ENCODE data around the gene SEMA6B.

DNA sequence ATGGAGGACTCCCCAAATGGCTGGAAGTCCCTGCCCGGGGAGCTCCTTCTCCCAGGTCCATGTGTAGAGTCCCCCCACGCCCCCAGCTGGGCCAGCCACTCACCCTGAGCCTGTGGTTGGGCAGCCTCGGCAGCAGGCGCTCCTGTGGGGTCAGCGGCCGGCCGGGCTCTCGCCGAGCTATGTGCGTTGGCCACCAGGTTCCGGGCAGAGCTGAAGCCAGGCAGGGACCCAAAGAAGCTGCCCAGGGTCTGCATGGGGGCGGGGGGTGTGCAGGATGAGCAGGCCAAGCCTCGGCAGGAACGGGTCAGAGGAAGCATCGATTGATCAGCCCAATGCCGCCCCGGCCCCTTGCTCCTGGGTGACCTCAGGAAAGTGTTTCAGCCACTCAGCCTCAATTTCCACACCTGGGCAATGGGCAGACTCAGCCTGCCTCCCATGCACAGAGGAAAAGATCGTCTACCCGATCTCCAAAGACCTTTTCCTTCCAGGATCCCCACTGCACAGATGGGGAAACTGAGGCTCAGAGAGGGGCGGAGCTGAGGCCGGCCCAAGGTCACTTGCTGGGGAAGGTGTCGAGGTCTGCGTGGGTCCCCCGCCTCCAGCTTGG lies 41.9 kb downstream of the SEMA6B start:
- TF ChIP-seq, protein P1, sequence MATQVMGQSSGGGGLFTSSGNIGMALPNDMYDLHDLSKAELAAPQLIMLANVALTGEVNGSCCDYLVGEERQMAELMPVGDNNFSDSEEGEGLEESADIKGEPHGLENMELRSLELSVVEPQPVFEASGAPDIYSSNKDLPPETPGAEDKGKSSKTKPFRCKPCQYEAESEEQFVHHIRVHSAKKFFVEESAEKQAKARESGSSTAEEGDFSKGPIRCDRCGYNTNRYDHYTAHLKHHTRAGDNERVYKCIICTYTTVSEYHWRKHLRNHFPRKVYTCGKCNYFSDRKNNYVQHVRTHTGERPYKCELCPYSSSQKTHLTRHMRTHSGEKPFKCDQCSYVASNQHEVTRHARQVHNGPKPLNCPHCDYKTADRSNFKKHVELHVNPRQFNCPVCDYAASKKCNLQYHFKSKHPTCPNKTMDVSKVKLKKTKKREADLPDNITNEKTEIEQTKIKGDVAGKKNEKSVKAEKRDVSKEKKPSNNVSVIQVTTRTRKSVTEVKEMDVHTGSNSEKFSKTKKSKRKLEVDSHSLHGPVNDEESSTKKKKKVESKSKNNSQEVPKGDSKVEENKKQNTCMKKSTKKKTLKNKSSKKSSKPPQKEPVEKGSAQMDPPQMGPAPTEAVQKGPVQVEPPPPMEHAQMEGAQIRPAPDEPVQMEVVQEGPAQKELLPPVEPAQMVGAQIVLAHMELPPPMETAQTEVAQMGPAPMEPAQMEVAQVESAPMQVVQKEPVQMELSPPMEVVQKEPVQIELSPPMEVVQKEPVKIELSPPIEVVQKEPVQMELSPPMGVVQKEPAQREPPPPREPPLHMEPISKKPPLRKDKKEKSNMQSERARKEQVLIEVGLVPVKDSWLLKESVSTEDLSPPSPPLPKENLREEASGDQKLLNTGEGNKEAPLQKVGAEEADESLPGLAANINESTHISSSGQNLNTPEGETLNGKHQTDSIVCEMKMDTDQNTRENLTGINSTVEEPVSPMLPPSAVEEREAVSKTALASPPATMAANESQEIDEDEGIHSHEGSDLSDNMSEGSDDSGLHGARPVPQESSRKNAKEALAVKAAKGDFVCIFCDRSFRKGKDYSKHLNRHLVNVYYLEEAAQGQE (IDR thresholded peaks at IDR 0.05; ENCODE audit: insufficient read depth in 1 of 2, low read depth in 2 of 2, low read length in 2 of 2) = no peak
- TF ChIP-seq TAF1 (IDR thresholded peaks at IDR 0.05; ENCODE audit: borderline replicate concordance, insufficient read depth, low read length) (no peak), POLR2AphosphoS5 (IDR thresholded peaks at IDR 0.05; ENCODE audit: low read depth, low read length) (no peak), SIN3A (IDR thresholded peaks at IDR 0.05; ENCODE audit: borderline replicate concordance, insufficient read depth, low read length) (no peak)
